ENCODE results near the gene GPA33. TPM values are rescaled to one million over a fixed set of nuclear protein-coding genes. Genes with fewer than 3 reads are reported as not detected.

GPA33 gene
- total RNA-seq, 1 donor from 2014 or later, result not detected

GRCh38 chr1:167105271-167106118 lies 15.3 kb upstream of the GPA33 start:
- H3K9me3 Mint-ChIP-seq (ENCODE audit: unreplicated experiment), result peaks cover 6% of the 10 kb centered on the region
- no peak overlapping the region for H3K4me3 Mint-ChIP-seq (ENCODE audit: unreplicated experiment)
- no peak overlapping the region for H3K27ac Mint-ChIP-seq (ENCODE audit: unreplicated experiment)
- no peak for DNase-seq
- no peak for TF ChIP-seq CTCF (IDR thresholded peaks at IDR 0.05; ENCODE audit: partially characterized antibody, unreplicated experiment)
- H3K4me1 Mint-ChIP-seq (ENCODE audit: low read depth, unreplicated experiment), result peaks cover 5% of the 10 kb centered on the region
- peaks cover 4% of the 10 kb centered on the region for H3K27me3 Mint-ChIP-seq (ENCODE audit: unreplicated experiment)
- peaks cover 19% of the 10 kb centered on the region for H3K36me3 Mint-ChIP-seq (ENCODE audit: unreplicated experiment)

GRCh38 chr1:167104256-167104633 lies 14.1 kb upstream of the GPA33 start:
- Mint-ChIP-seq H3K9me3 (ENCODE audit: unreplicated experiment) (no peaks in the 10 kb centered on the region), H3K4me1 (ENCODE audit: low read depth, unreplicated experiment) (peaks cover 5% of the 10 kb centered on the region), H3K27ac (ENCODE audit: unreplicated experiment) (no peak overlapping the region), H3K4me3 (ENCODE audit: unreplicated experiment) (no peak overlapping the region), H3K27me3 (ENCODE audit: unreplicated experiment) (peaks cover 6% of the 10 kb centered on the region), H3K36me3 (ENCODE audit: unreplicated experiment) (peaks cover 12% of the 10 kb centered on the region)
- no peak for DNase-seq
- no peak for TF ChIP-seq CTCF (IDR thresholded peaks at IDR 0.05; ENCODE audit: partially characterized antibody, unreplicated experiment)

- peaks cover 6% of the 10 kb centered on the region for H3K27me3 Mint-ChIP-seq (ENCODE audit: unreplicated experiment)
- peaks cover 6% of the 10 kb centered on the region for H3K36me3 Mint-ChIP-seq (ENCODE audit: unreplicated experiment)
- no peak for TF ChIP-seq CTCF (IDR thresholded peaks at IDR 0.05; ENCODE audit: partially characterized antibody, unreplicated experiment)
- peaks cover 5% of the 10 kb centered on the region for H3K4me1 Mint-ChIP-seq (ENCODE audit: low read depth, unreplicated experiment)
- no peak overlapping the region for H3K4me3 Mint-ChIP-seq (ENCODE audit: unreplicated experiment)
- no peak overlapping the region for H3K27ac Mint-ChIP-seq (ENCODE audit: unreplicated experiment)
- no peak for DNase-seq
- no peaks in the 10 kb centered on the region for H3K9me3 Mint-ChIP-seq (ENCODE audit: unreplicated experiment)
These were observed 12.9 kb upstream of the GPA33 start for GRCh38 chr1:167102906-167103573.

- DNase-seq, result no peak
- Mint-ChIP-seq H3K27ac (ENCODE audit: unreplicated experiment) (no peak overlapping the region), H3K4me1 (ENCODE audit: low read depth, unreplicated experiment) (peaks cover 5% of the 10 kb centered on the region), H3K4me3 (ENCODE audit: unreplicated experiment) (no peak overlapping the region), H3K36me3 (ENCODE audit: unreplicated experiment) (no peaks in the 10 kb centered on the region), H3K27me3 (ENCODE audit: unreplicated experiment) (peaks cover 4% of the 10 kb centered on the region), H3K9me3 (ENCODE audit: unreplicated experiment) (no peaks in the 10 kb centered on the region)
- TF ChIP-seq CTCF (IDR thresholded peaks at IDR 0.05; ENCODE audit: partially characterized antibody, unreplicated experiment), result no peak
These were observed 11.6 kb upstream of the GPA33 start for GRCh38 chr1:167101754-167102153.

- DNase-seq, result no peak
- TF ChIP-seq CTCF (IDR thresholded peaks at IDR 0.05; ENCODE audit: partially characterized antibody, unreplicated experiment), result no peak
These were observed 10.6 kb upstream of the GPA33 start for GRCh38 chr1:167100730-167101129.

More at GRCh38 chr1:167100730-167101129, 10.6 kb upstream of the GPA33 start:
- peaks cover 5% of the 10 kb centered on the region for H3K4me1 Mint-ChIP-seq (ENCODE audit: low read depth, unreplicated experiment)
- peaks cover 4% of the 10 kb centered on the region for H3K27me3 Mint-ChIP-seq (ENCODE audit: unreplicated experiment)
- H3K4me3 Mint-ChIP-seq (ENCODE audit: unreplicated experiment), result no peak overlapping the region
- H3K36me3 Mint-ChIP-seq (ENCODE audit: unreplicated experiment), result no peaks in the 10 kb centered on the region
- no peak overlapping the region for H3K27ac Mint-ChIP-seq (ENCODE audit: unreplicated experiment)
- H3K9me3 Mint-ChIP-seq (ENCODE audit: unreplicated experiment), result no peaks in the 10 kb centered on the region
